GM12878 (cell line): Measurements from ENCODE around the gene CEP63. TPM values are rescaled to one million over a fixed set of nuclear protein-coding genes. Genes with fewer than 3 reads are reported as not detected.

ENCODE experiments used
- ATAC-seq: fragments of 200-7000 bp; cut with Tn5 transposase; 3 replicates; pipeline ENCODE4 v1.9.1; 2020; ENCODE audit warnings: mild to moderate bottlenecking, moderate library complexity
- Bru-seq: library from RNA; stranded (reverse); fragments of 400-500 nt; gene quantifications from one replicate; lab custom pipeline; 2021; lab: Mats Ljungman, UMichigan
- BruChase-seq, 2 experiments: library from RNA; stranded (reverse); fragments of 400-500 nt; gene quantifications; one replicate each; lab custom pipeline; 2021; lab: Mats Ljungman, UMichigan
- BruUV-seq: library from RNA; stranded (reverse); fragments of 400-500 nt; replicated peaks from 2 replicates; lab custom pipeline; 2021; lab: Mats Ljungman, UMichigan
- CTCF ChIA-PET: fragments of 300-600 bp; sonication (Branson Sonifier 250); formaldehyde crosslinking; extraction: SDS; loops from one replicate; lab custom pipeline; 2021; ENCODE audit warnings: inconsistent platforms; lab: Yijun Ruan, JAX
- POLR2A ChIA-PET: fragments of 350-600 bp; formaldehyde crosslinking; extraction: SDS; loops from one replicate; lab custom pipeline; 2021; ENCODE audit warnings: inconsistent platforms; lab: Charles Lee
- RAD21 ChIA-PET: fragments of 300-600 bp; sonication (Branson Sonifier 250); formaldehyde crosslinking; loops from one replicate; lab custom pipeline; 2023; ENCODE audit warnings: antibody characterized with exemption; ENCODE audit not compliant: unreplicated experiment; lab: Charles Lee
- SMC1A ChIA-PET: fragments of 300-600 bp; sonication (Branson Sonifier 250); formaldehyde crosslinking; loops from one replicate; lab custom pipeline; 2023; ENCODE audit not compliant: unreplicated experiment, uncharacterized antibody; lab: Charles Lee
- DNase-seq: peaks from one replicate; pipeline ENCODE4 v3.0.0-alpha.2; 2011; ENCODE audit warnings: low read depth, low spot score
- FAIRE-seq: peaks from 3 replicates; lab custom pipeline; 2011; peaks lifted over from hg19 to GRCh38; lab: Jason Lieb, UNC
- H2AFZ ChIP-seq: 2 replicates; pipeline ENCODE4 v1.6.0; 2011; ENCODE audit warnings: low read depth, low read length, control low read depth; ENCODE audit not compliant: control insufficient read depth
- H3K27ac ChIP-seq: 2 replicates; pipeline ENCODE4 v1.5.1; 2011; ENCODE audit warnings: control low read depth; ENCODE audit not compliant: control insufficient read depth, insufficient read depth
- H3K27me3 ChIP-seq, 2 experiments: replicated peaks in 1 of 2; 2 replicates each; pipeline versions ENCODE4 v1.6.0 to v1.6.1; 2011; ENCODE audit warnings: low read length in 1 of 2; ENCODE audit not compliant: control insufficient read depth in 2 of 2, insufficient read depth in 2 of 2
- H3K36me3 ChIP-seq, 2 experiments: 2 replicates each; pipeline ENCODE4 v1.5.1; 2011; ENCODE audit warnings: low read length in 1 of 2; ENCODE audit not compliant: control insufficient read depth in 2 of 2, insufficient read depth in 2 of 2
- H3K4me1 ChIP-seq: 2 replicates; pipeline ENCODE4 v1.6.1; 2011; ENCODE audit warnings: mild to moderate bottlenecking, low read length, moderate library complexity, mixed read lengths; ENCODE audit not compliant: control insufficient read depth, insufficient read depth
- H3K4me2 ChIP-seq: 2 replicates; pipeline ENCODE4 v1.6.0; 2011; ENCODE audit warnings: control low read depth; ENCODE audit not compliant: control insufficient read depth, insufficient read depth
- H3K4me3 ChIP-seq: fragments of 200-600 bp; sonication (generic); 2 replicates; pipeline ENCODE4 v1.5.1; 2016
- H3K79me2 ChIP-seq: 2 replicates; pipeline ENCODE4 v1.6.0; 2011; ENCODE audit warnings: low read length; ENCODE audit not compliant: control insufficient read depth, insufficient read depth
- H3K9ac ChIP-seq: 2 replicates; pipeline ENCODE4 v1.8.0; 2011; ENCODE audit warnings: low read length, control low read depth, mixed read lengths; ENCODE audit not compliant: control insufficient read depth, insufficient read depth
- H3K9me3 ChIP-seq: replicated peaks from 3 replicates; pipeline ENCODE4 v1.5.1; 2011; ENCODE audit warnings: mild to moderate bottlenecking, low read length; ENCODE audit not compliant: control insufficient read depth, insufficient read depth
- H4K20me1 ChIP-seq: 2 replicates; pipeline ENCODE4 v1.6.0; 2011; ENCODE audit not compliant: control insufficient read depth, insufficient read depth
- ASH2L ChIP-seq: fragments of 300-600, 200-600 bp; sonication (generic); IDR thresholded peaks from 2 replicates; pipeline ENCODE4 v1.6.1; 2017; ENCODE audit warnings: low read depth, mild to moderate bottlenecking, borderline replicate concordance
- ATF7 ChIP-seq: fragments of 450-650 bp; IDR thresholded peaks from 2 replicates; pipeline ENCODE4 v1.6.1; 2016; ENCODE audit warnings: low read depth, mild to moderate bottlenecking
- BCL11A ChIP-seq: IDR thresholded peaks from 2 replicates; pipeline ENCODE4 v1.6.1; 2011; ENCODE audit warnings: low read depth, low read length
- CBX5 ChIP-seq: sonication (generic); IDR thresholded peaks from 2 replicates; pipeline ENCODE4 v1.6.1; 2016; ENCODE audit warnings: low read depth, moderate library complexity, mild to moderate bottlenecking, inconsistent platforms
- EP300 ChIP-seq, 2 experiments: fragments of 150-350 bp in 1 of 2; IDR thresholded peaks; 2 replicates each; pipeline ENCODE4 v1.6.1; 2011 to 2012; ENCODE audit warnings: low read depth in 2 of 2, low read length in 2 of 2, borderline replicate concordance in 1 of 2, improper control_type of control experiment in 1 of 2, inconsistent platforms in 1 of 2; ENCODE audit not compliant: control insufficient read depth in 1 of 2
- JUND ChIP-seq: IDR thresholded peaks from 2 replicates; pipeline ENCODE4 v1.6.1; 2012; ENCODE audit warnings: low read depth, mild to moderate bottlenecking, low read length, improper control_type of control experiment, moderate library complexity
- KDM1A ChIP-seq: fragments of 200-600 bp; sonication (generic); IDR thresholded peaks from 2 replicates; pipeline ENCODE4 v1.6.1; 2016; ENCODE audit warnings: borderline replicate concordance
- RCOR1 ChIP-seq: conservative IDR thresholded peaks from 2 replicates; pipeline ENCODE4 v1.6.1; 2012; ENCODE audit warnings: low read depth, low read length, improper control_type of control experiment
- SMC3 ChIP-seq: IDR thresholded peaks from 2 replicates; pipeline ENCODE4 v1.6.1; 2011; ENCODE audit warnings: low read length, improper control_type of control experiment, borderline replicate concordance
- STAT3 ChIP-seq: IDR thresholded peaks from 2 replicates; pipeline ENCODE4 v1.6.1; 2011; ENCODE audit warnings: low read depth, low read length, improper control_type of control experiment
- ZBTB40 ChIP-seq: fragments of 450-650 bp; IDR thresholded peaks from 2 replicates; pipeline ENCODE4 v1.6.1; 2016; ENCODE audit warnings: mild to moderate bottlenecking, moderate library complexity, borderline replicate concordance
- ZSCAN29 ChIP-seq: fragments of 450-650 bp; IDR thresholded peaks from 2 replicates; pipeline ENCODE4 v1.6.1; 2017; ENCODE audit warnings: mild to moderate bottlenecking, moderate library complexity
- ZZZ3 ChIP-seq: IDR thresholded peaks from 2 replicates; pipeline ENCODE4 v1.6.1; 2011; ENCODE audit warnings: low read depth; ENCODE audit not compliant: control insufficient read depth, insufficient read length
- WGBS: methylation state at CpG from one replicate; pipeline ENCODE4 v1.1.6; 2016; ENCODE audit warnings: low lambda C conversion rate; ENCODE audit not compliant: insufficient replicate concordance, insufficient coverage; ENCODE audit errors: missing lambda C conversion rate; 5-methylcytosine and 5-hydroxymethylcytosine counted together
- in situ Hi-C: fragments of 300-500 bp; cut with MboI; formaldehyde crosslinking; loops from 9 replicates; pipeline ENCODE4 v1.14.3; 2018; ENCODE audit warnings: mixed read lengths
- intact Hi-C: fragments of 100-400 bp; cut with micrococcal nuclease; formaldehyde crosslinking; loops from one replicate; pipeline ENCODE4 v1.14.2; 2022; ENCODE audit not compliant: unreplicated experiment
- long read RNA-seq, 2 experiments: library from polyadenylated mRNA; unstranded; transcript quantifications; one replicate each; pipeline ENCODE4 v2.0.0, GENCODE V29; 2019 to 2020
- polyA minus RNA-seq, 3 experiments: library from RNA; depleted of rRNA, polyadenylated mRNA; stranded (reverse); fragments of >200 nt; gene quantifications; 2 replicates each; pipeline ENCODE4 v1.2.3, GENCODE V29; 2011
- polyA plus RNA-seq, 11 experiments: library from polyadenylated mRNA; depleted of rRNA in 4 of 11; unstranded in 6 of 11; stranded (reverse) in 5 of 11; fragments of >200 nt; fragmentation: Nextera tagmentation in 4 of 11; fragmentation: Illumina TruSeq in 1 of 11; extraction: Ambion mirVana in 4 of 11; extraction: Trizol in 1 of 11; gene quantifications; 1 replicate in 1 of 11; 2 replicates in 10 of 11; pipeline versions ENCODE4 v1.2.1 to v1.2.3, GENCODE V29; 2011 to 2016; ENCODE audit warnings: inconsistent platforms in 2 of 11, missing spikeins in 2 of 11, low read depth in 1 of 11
- total RNA-seq, 4 experiments: library from RNA; depleted of rRNA in 3 of 4; stranded (reverse); fragments of >200 nt in 3 of 4; fragmentation: Illumina TruSeq in 1 of 4; extraction: Trizol in 1 of 4; gene quantifications; 2 replicates each; pipeline versions ENCODE4 v1.2.1 to v1.2.3, GENCODE V29; 2013 to 2021

Gene CEP63
- total RNA-seq (2013; cell fraction: nucleolus; rRNA removed), result 26.9 and 37.8 TPM in 2 replicates
- 24.1 and 27.7 TPM in 2 replicates for total RNA-seq (2014; rRNA removed)
- 36.4 and 36.8 TPM in 2 replicates for total RNA-seq (2014; rRNA removed; fragmentation: Illumina TruSeq; extraction: Trizol)
- 25.5 and 25.9 TPM in 2 replicates for total RNA-seq (2021)
- 12.6 TPM for polyA plus RNA-seq (2011; ENCODE audit: low read depth)
- polyA plus RNA-seq (2011; rRNA removed), result 15.9 and 29.1 TPM in 2 replicates
- polyA plus RNA-seq (2011; cell fraction: cytosol; rRNA removed), result 4.9 and 7.4 TPM in 2 replicates
- 11.0 and 22.3 TPM in 2 replicates for polyA plus RNA-seq (2011; cell fraction: nucleus; rRNA removed)
- 22.5 and 24.8 TPM in 2 replicates for polyA plus RNA-seq (2012)
- 36.9 and 51.1 TPM in 2 replicates for polyA plus RNA-seq (2014; fragmentation: Illumina TruSeq; extraction: Trizol)
- 10 to 100 TPM; 14.0 to 16.4 TPM for polyA plus RNA-seq (2014; fragmentation: Nextera tagmentation; extraction: Ambion mirVana)
- 25.6 and 27.9 TPM in 2 replicates for polyA plus RNA-seq (2014; rRNA removed)
- polyA plus RNA-seq (2016; fragmentation: Nextera tagmentation; extraction: Ambion mirVana), result 10 to 100 TPM; 33.8 to 36.2 TPM
- polyA minus RNA-seq (2011; rRNA and poly(A)+ RNA removed), result 6.6 and 11.8 TPM in 2 replicates
- polyA minus RNA-seq (2011; cell fraction: cytosol; rRNA and poly(A)+ RNA removed), result 4.7 and 8.2 TPM in 2 replicates
- 20.6 and 45.3 TPM in 2 replicates for polyA minus RNA-seq (2011; cell fraction: nucleus; rRNA and poly(A)+ RNA removed)
- Bru-seq, nascent RNA, result percentile 70 among the genes with signal in this experiment
- percentile 66 among the genes with signal in this experiment for BruChase-seq, experiment 1, labeled RNA remaining after a 6-hour chase
- percentile 67 among the genes with signal in this experiment for BruChase-seq, experiment 2, labeled RNA remaining after a 2-hour chase
- long read RNA-seq, experiment 1, transcript CEP63-201 (12 exons, 2,056 nt), result major isoform, 8 of 20 reads
- long read RNA-seq, experiment 1, partial matches to known transcripts, result 8 of 20 reads
- long read RNA-seq, experiment 1, other reads (novel, unspliced or antisense), result 4 of 20 reads
- long read RNA-seq, experiment 2, transcript CEP63-201 (12 exons, 2,056 nt), result major isoform, 9 of 107 reads
- long read RNA-seq, experiment 2, partial matches to known transcripts, result 65 of 107 reads
- long read RNA-seq, experiment 2, other reads (novel, unspliced or antisense), result 27 of 107 reads

GRCh38 chr3:134485718-134486576 lies at the start of gene CEP63, which contains the start of gene ANAPC13:
CEP63 (plus strand) TSS chr3:134486057; CDS start chr3:134495321, 9,264 bp downstream.
ANAPC13 (minus strand) TSS chr3:134485985; CDS start chr3:134482904, 3,081 bp downstream.
- FAIRE-seq (peak; percentile 85), DNase-seq (peak; percentile 96), ATAC-seq (peak; percentile 90)
- SMC1A ChIA-PET, result interaction anchor here (0.6 to 1.4 kb wide), 3 partner anchors 17 to 237 kb away, joined by 3 to 4 read pairs (median 3); no protein-coding TSS in a partner anchor
- RAD21 ChIA-PET, result interaction anchor here (1.1 to 1.5 kb wide), 2 partner anchors 12 to 178 kb away, joined by 3 to 4 read pairs; no protein-coding TSS in a partner anchor
- TSS peak; percentile 75 for BruUV-seq
- POLR2A ChIA-PET, result interaction anchor here (1.0 to 1.1 kb wide), 3 partner anchors 20 to 59 kb away, joined by 3 read pairs; no protein-coding TSS in a partner anchor
- intact Hi-C loops (loop anchor here (5.0 kb wide), 2 partner anchors 679 to 1764 kb away; partner anchors contain the start of genes NPHP3 and SRPRB), in situ Hi-C loops (loop anchor here (10.0 to 25.0 kb wide), 2 partner anchors 821 to 1024 kb away; partner anchors contain the start of gene TOPBP1)
- H3K4me2 ChIP-seq, result peak within 1 kb of the TSS; percentile 86
- CTCF ChIA-PET, result interaction anchor here (0.9 to 6.7 kb wide), 3 partner anchors 8 to 12 kb away, joined by 3 to 69 read pairs (median 19); no protein-coding TSS in a partner anchor
- H3K9me3 ChIP-seq, result no peaks in the 10 kb centered on the region
- peaks cover 6% of the 10 kb centered on the region for H3K4me1 ChIP-seq
- peak within 1 kb of the TSS; percentile 99 for H3K9ac ChIP-seq
- H3K4me3 ChIP-seq, result peak within 1 kb of the TSS; percentile 82
- no peaks in the 10 kb centered on the region for H4K20me1 ChIP-seq
- H3K79me2 ChIP-seq, result peaks cover 54% of the 10 kb centered on the region
- H3K36me3 ChIP-seq, result peaks cover 0 to 9% of the 10 kb centered on the region in 2 experiments; a peak in 2 of 4 replicates
- H3K27ac ChIP-seq, result peak within 1 kb of the TSS; percentile 87
- WGBS, result under 1% methylated on average over 75 of the region's 81 CpGs
- H3K27me3 ChIP-seq, result no peaks in the 10 kb centered on the region
- H2AFZ ChIP-seq, result peak within 1 kb of the TSS; percentile 95
- TF ChIP-seq STAT3 (no peak), SMC3 (no peak), CBX5 (0 out of 2 replicates have a peak, but pooled peaks have one; percentile 49), EP300 (IDR thresholded peaks at IDR 0.05; ENCODE audit: borderline replicate concordance in 1 of 2, control insufficient read depth in 1 of 2, low read depth in 2 of 2, low read length in 2 of 2) (0 out of 4 replicates have a peak, but pooled peaks of 1 of the 2 experiments have one; percentile 7), ZSCAN29 (peak; percentile 31; the same call in 1 of the 2 replicates), BCL11A (no peak), KDM1A (no peak), ZZZ3 (no peak), ZBTB40 (peak; percentile 85; the same call in 1 of the 2 replicates), ASH2L (no peak), RCOR1 (0 out of 2 replicates have a peak, but pooled peaks have one; percentile 15), ATF7 (peak; percentile 99), JUND (peak; percentile 89)
